Measurements from ENCODE around the gene WDR82.

The WDR82 gene

GRCh38 chr3:52278510-52279069 lies at the start of gene WDR82:
Gene WDR82, minus strand, starts transcription at chr3:52278649. Its CDS starts 288 bp downstream, at chr3:52278361.
- Histone ChIP-seq H3K9ac (ENCODE audit: low read length) (peak within 1 kb of the TSS; percentile 98), H3K36me3 (ENCODE audit: control insufficient read depth, insufficient read depth, low read length) (peaks cover 6% of the 10 kb centered on the region), H3K4me3 (ENCODE audit: low read length) (peak within 1 kb of the TSS; percentile 99), H3K27ac (ENCODE audit: low read depth, low read length) (peak within 1 kb of the TSS; percentile 100), H3K27me3 (ENCODE audit: control insufficient read depth, insufficient read depth, low read length) (no peaks in the 10 kb centered on the region), H3K4me1 (ENCODE audit: control insufficient read depth, insufficient read depth, low read length) (peaks cover 21% of the 10 kb centered on the region)

GRCh38 chr3:52327486-52328290 lies 49.2 kb upstream of the WDR82 start:
- no peaks in the 10 kb centered on the region for H3K27me3 ChIP-seq (ENCODE audit: control insufficient read depth, insufficient read depth, low read length)
- H3K4me3 ChIP-seq (ENCODE audit: low read length): no peak overlapping the region
- H3K36me3 ChIP-seq (ENCODE audit: control insufficient read depth, insufficient read depth, low read length): peaks cover 6% of the 10 kb centered on the region
- no peaks in the 10 kb centered on the region for H3K4me1 ChIP-seq (ENCODE audit: control insufficient read depth, insufficient read depth, low read length)
- H3K27ac ChIP-seq (ENCODE audit: low read depth, low read length): no peak overlapping the region
- no peak overlapping the region for H3K9ac ChIP-seq (ENCODE audit: low read length)

- Histone ChIP-seq H3K9ac (ENCODE audit: low read length) (no peak overlapping the region), H3K27me3 (ENCODE audit: control insufficient read depth, insufficient read depth, low read length) (no peaks in the 10 kb centered on the region), H3K4me1 (ENCODE audit: control insufficient read depth, insufficient read depth, low read length) (no peaks in the 10 kb centered on the region), H3K36me3 (ENCODE audit: control insufficient read depth, insufficient read depth, low read length) (peaks cover 2% of the 10 kb centered on the region), H3K27ac (ENCODE audit: low read depth, low read length) (no peak overlapping the region), H3K4me3 (ENCODE audit: low read length) (no peak overlapping the region)
Observed at GRCh38 chr3:52326976-52327375, 48.5 kb upstream of the WDR82 start.

- H3K36me3 ChIP-seq (ENCODE audit: control insufficient read depth, insufficient read depth, low read length): no peaks in the 10 kb centered on the region
- H3K9ac ChIP-seq (ENCODE audit: low read length): no peak overlapping the region
- no peaks in the 10 kb centered on the region for H3K4me1 ChIP-seq (ENCODE audit: control insufficient read depth, insufficient read depth, low read length)
- H3K27ac ChIP-seq (ENCODE audit: low read depth, low read length): no peak overlapping the region
- no peaks in the 10 kb centered on the region for H3K27me3 ChIP-seq (ENCODE audit: control insufficient read depth, insufficient read depth, low read length)
- no peak overlapping the region for H3K4me3 ChIP-seq (ENCODE audit: low read length)
Observed at GRCh38 chr3:52325686-52326085, 47.2 kb upstream of the WDR82 start.

- Histone ChIP-seq H3K9ac (ENCODE audit: low read length) (no peak overlapping the region), H3K36me3 (ENCODE audit: control insufficient read depth, insufficient read depth, low read length) (no peaks in the 10 kb centered on the region), H3K4me1 (ENCODE audit: control insufficient read depth, insufficient read depth, low read length) (no peaks in the 10 kb centered on the region), H3K27me3 (ENCODE audit: control insufficient read depth, insufficient read depth, low read length) (no peaks in the 10 kb centered on the region), H3K27ac (ENCODE audit: low read depth, low read length) (no peak overlapping the region), H3K4me3 (ENCODE audit: low read length) (no peak overlapping the region)
Observed at GRCh38 chr3:52324676-52325075, 46.2 kb upstream of the WDR82 start.

- Histone ChIP-seq H3K27me3 (ENCODE audit: control insufficient read depth, insufficient read depth, low read length) (no peaks in the 10 kb centered on the region), H3K36me3 (ENCODE audit: control insufficient read depth, insufficient read depth, low read length) (no peaks in the 10 kb centered on the region), H3K9ac (ENCODE audit: low read length) (no peak overlapping the region), H3K4me1 (ENCODE audit: control insufficient read depth, insufficient read depth, low read length) (no peaks in the 10 kb centered on the region), H3K27ac (ENCODE audit: low read depth, low read length) (no peak overlapping the region), H3K4me3 (ENCODE audit: low read length) (no peak overlapping the region)
Observed at GRCh38 chr3:52323526-52324295, 45.3 kb upstream of the WDR82 start.

GRCh38 chr3:52322466-52322865 lies 44.0 kb upstream of the WDR82 start:
- Histone ChIP-seq H3K27ac (ENCODE audit: low read depth, low read length) (no peak overlapping the region), H3K9ac (ENCODE audit: low read length) (no peak overlapping the region), H3K4me1 (ENCODE audit: control insufficient read depth, insufficient read depth, low read length) (no peaks in the 10 kb centered on the region), H3K36me3 (ENCODE audit: control insufficient read depth, insufficient read depth, low read length) (no peaks in the 10 kb centered on the region), H3K4me3 (ENCODE audit: low read length) (no peak overlapping the region), H3K27me3 (ENCODE audit: control insufficient read depth, insufficient read depth, low read length) (no peaks in the 10 kb centered on the region)

- H3K27ac ChIP-seq (ENCODE audit: low read depth, low read length): no peak overlapping the region
- no peaks in the 10 kb centered on the region for H3K27me3 ChIP-seq (ENCODE audit: control insufficient read depth, insufficient read depth, low read length)
- no peak overlapping the region for H3K9ac ChIP-seq (ENCODE audit: low read length)
- no peaks in the 10 kb centered on the region for H3K4me1 ChIP-seq (ENCODE audit: control insufficient read depth, insufficient read depth, low read length)
- H3K36me3 ChIP-seq (ENCODE audit: control insufficient read depth, insufficient read depth, low read length): no peaks in the 10 kb centered on the region
- no peak overlapping the region for H3K4me3 ChIP-seq (ENCODE audit: low read length)
Observed at GRCh38 chr3:52321481-52321880, 43.0 kb upstream of the WDR82 start.

GRCh38 chr3:52319921-52320595 lies 41.6 kb upstream of the WDR82 start:
- Histone ChIP-seq H3K27me3 (ENCODE audit: control insufficient read depth, insufficient read depth, low read length) (no peaks in the 10 kb centered on the region), H3K27ac (ENCODE audit: low read depth, low read length) (no peak overlapping the region), H3K4me3 (ENCODE audit: low read length) (no peak overlapping the region), H3K36me3 (ENCODE audit: control insufficient read depth, insufficient read depth, low read length) (no peaks in the 10 kb centered on the region), H3K9ac (ENCODE audit: low read length) (no peak overlapping the region), H3K4me1 (ENCODE audit: control insufficient read depth, insufficient read depth, low read length) (no peaks in the 10 kb centered on the region)

GRCh38 chr3:52318186-52318816 lies 39.9 kb upstream of the WDR82 start:
- Histone ChIP-seq H3K27me3 (ENCODE audit: control insufficient read depth, insufficient read depth, low read length) (no peaks in the 10 kb centered on the region), H3K4me1 (ENCODE audit: control insufficient read depth, insufficient read depth, low read length) (no peaks in the 10 kb centered on the region), H3K36me3 (ENCODE audit: control insufficient read depth, insufficient read depth, low read length) (no peaks in the 10 kb centered on the region), H3K4me3 (ENCODE audit: low read length) (no peak overlapping the region), H3K9ac (ENCODE audit: low read length) (no peak overlapping the region), H3K27ac (ENCODE audit: low read depth, low read length) (no peak overlapping the region)

- no peaks in the 10 kb centered on the region for H3K4me1 ChIP-seq (ENCODE audit: control insufficient read depth, insufficient read depth, low read length)
Observed at GRCh38 chr3:52317208-52318000, 39.0 kb upstream of the WDR82 start.

More at GRCh38 chr3:52317208-52318000, 39.0 kb upstream of the WDR82 start:
- H3K36me3 ChIP-seq (ENCODE audit: control insufficient read depth, insufficient read depth, low read length): no peaks in the 10 kb centered on the region
- H3K4me3 ChIP-seq (ENCODE audit: low read length): peak overlapping the region; percentile 71
- H3K27me3 ChIP-seq (ENCODE audit: control insufficient read depth, insufficient read depth, low read length): no peaks in the 10 kb centered on the region
- H3K9ac ChIP-seq (ENCODE audit: low read length): no peak overlapping the region
- no peak overlapping the region for H3K27ac ChIP-seq (ENCODE audit: low read depth, low read length)
